CD8-positive, alpha-beta memory T cell (primary cell): ENCODE data around the gene RBM7. TPM values are rescaled to one million over a fixed set of nuclear protein-coding genes. Genes with fewer than 3 reads are reported as not detected.

Experiments
- CTCF ChIA-PET: fragments of 350-600 bp; sonication (Branson Sonifier 250); formaldehyde crosslinking; loops from one replicate; lab custom pipeline; 2021; ENCODE audit warnings: antibody characterized with exemption; lab: Charles Lee
- POLR2A ChIA-PET: fragments of 350-600 bp; sonication (Branson Sonifier 250); formaldehyde crosslinking; loops from one replicate; lab custom pipeline; 2021; ENCODE audit warnings: antibody characterized with exemption; lab: Charles Lee
- DNase-seq, 5 donors: peaks; one replicate each; pipeline versions ENCODE4 v3.0.0 to v3.0.0-alpha.2; 2020 to 2022; ENCODE audit warnings: mixed read lengths in 1 of 5
- H3K27ac ChIP-seq: one replicate; pipeline ENCODE4 v1.7.0; 2013; ENCODE audit warnings: low read depth, mild to moderate bottlenecking, low read length, moderate library complexity
- H3K27me3 ChIP-seq: 2 replicates; pipeline ENCODE4 v1.7.0; 2013; ENCODE audit warnings: low read length, mild to moderate bottlenecking; ENCODE audit not compliant: insufficient read depth, poor library complexity, severe bottlenecking
- H3K36me3 ChIP-seq: 2 replicates; pipeline ENCODE4 v1.7.0; 2013; ENCODE audit warnings: mild to moderate bottlenecking, low read length, moderate library complexity; ENCODE audit not compliant: insufficient read depth
- H3K4me1 ChIP-seq: 2 replicates; pipeline ENCODE4 v1.7.0; 2013; ENCODE audit warnings: mild to moderate bottlenecking, low read length, moderate library complexity; ENCODE audit not compliant: insufficient read depth
- H3K4me3 ChIP-seq: 2 replicates; pipeline ENCODE4 v1.7.0; 2013; ENCODE audit warnings: mild to moderate bottlenecking, low read length
- H3K9me3 ChIP-seq: 2 replicates; pipeline ENCODE4 v1.7.0; 2013; ENCODE audit warnings: mild to moderate bottlenecking, low read length
- H3K27ac Mint-ChIP-seq, 8 donors: one replicate each; pipeline ENCODE4 v1.8.0; 2020 to 2021; ENCODE audit warnings: mixed read lengths in 8 of 8, mild to moderate bottlenecking in 6 of 8, inconsistent platforms in 3 of 8, moderate library complexity in 3 of 8
- H3K27me3 Mint-ChIP-seq, 2 donors: one replicate each; pipeline ENCODE4 v1.8.0; 2020 to 2021; ENCODE audit warnings: mixed read lengths in 2 of 2, mild to moderate bottlenecking in 1 of 2, moderate library complexity in 1 of 2
- H3K36me3 Mint-ChIP-seq, 3 donors: one replicate each; pipeline ENCODE4 v1.8.0; 2020 to 2021; ENCODE audit warnings: mixed read lengths in 3 of 3, inconsistent platforms in 1 of 3, mild to moderate bottlenecking in 1 of 3
- H3K4me1 Mint-ChIP-seq, 3 donors: one replicate each; pipeline ENCODE4 v1.8.0; 2020 to 2021; ENCODE audit warnings: mixed read lengths in 3 of 3, inconsistent platforms in 1 of 3, mild to moderate bottlenecking in 1 of 3
- H3K4me3 Mint-ChIP-seq, 7 donors: one replicate each; pipeline ENCODE4 v1.8.0; 2020 to 2021; ENCODE audit warnings: mixed read lengths in 7 of 7, mild to moderate bottlenecking in 6 of 7, moderate library complexity in 4 of 7, inconsistent platforms in 2 of 7
- H3K9me3 Mint-ChIP-seq, 5 donors: one replicate each; pipeline ENCODE4 v1.8.0; 2020 to 2022; ENCODE audit warnings: mixed read lengths in 5 of 5, mild to moderate bottlenecking in 3 of 5, moderate library complexity in 2 of 5, inconsistent platforms in 1 of 5
- polyA plus RNA-seq: library from polyadenylated mRNA; unstranded; fragments of 300-500 nt; fragmentation: Illumina TruSeq; gene quantifications from one replicate; pipeline ENCODE4 v1.2.3, GENCODE V29; 2021
- total RNA-seq, 2 experiments: library from RNA; stranded (reverse); gene quantifications; one replicate each; pipeline ENCODE4 v1.2.3, GENCODE V29; 2021

Gene RBM7
- total and polyA plus RNA-seq, 3 experiments from 2014 or later, result 23.1 to 37.7 (median 35.7) TPM

- no peaks in the 10 kb centered on the region for H3K9me3 ChIP-seq
- H3K27ac ChIP-seq, result no peak overlapping the region
- H3K27ac Mint-ChIP-seq, result no peak overlapping the region
- no peaks in the 10 kb centered on the region for H3K4me1 ChIP-seq
- H3K27me3 Mint-ChIP-seq, result no peaks in the 10 kb centered on the region
- POLR2A ChIA-PET, result no interaction called here
- no peak for DNase-seq
- peaks cover 0 to 3% (median 0%) of the 10 kb centered on the region in 3 donors for H3K36me3 Mint-ChIP-seq
- H3K4me1 Mint-ChIP-seq, result no peaks in the 10 kb centered on the region
- H3K4me3 ChIP-seq, result no peak overlapping the region
- no peak overlapping the region for H3K4me3 Mint-ChIP-seq
- H3K36me3 ChIP-seq, result no peaks in the 10 kb centered on the region
- no peaks in the 10 kb centered on the region for H3K9me3 Mint-ChIP-seq
- no peaks in the 10 kb centered on the region for H3K27me3 ChIP-seq
- CTCF ChIA-PET, result no interaction called here
Measured at GRCh38 chr11:114432893-114433292, 32.4 kb downstream of the RBM7 start.

- Mint-ChIP-seq H3K9me3 (no peaks in the 10 kb centered on the region), H3K27ac (no peak overlapping the region), H3K4me1 (peaks cover 0 to 2% (median 0%) of the 10 kb centered on the region in 3 donors), H3K27me3 (no peaks in the 10 kb centered on the region), H3K36me3 (peaks cover 0 to 3% (median 0%) of the 10 kb centered on the region in 3 donors), H3K4me3 (no peak overlapping the region)
- Histone ChIP-seq H3K27me3 (no peaks in the 10 kb centered on the region), H3K36me3 (no peaks in the 10 kb centered on the region), H3K4me1 (no peaks in the 10 kb centered on the region), H3K9me3 (no peaks in the 10 kb centered on the region), H3K27ac (no peak overlapping the region), H3K4me3 (no peak overlapping the region)
- POLR2A ChIA-PET, result no interaction called here
- CTCF ChIA-PET, result no interaction called here
- no peak for DNase-seq
Measured at GRCh38 chr11:114433376-114433775, 32.9 kb downstream of the RBM7 start.

- DNase-seq, result no peak
- no peaks in the 10 kb centered on the region for H3K27me3 ChIP-seq
- Mint-ChIP-seq H3K36me3 (peaks cover 0 to 17% (median 8%) of the 10 kb centered on the region in 3 donors), H3K4me3 (peak overlapping the region in 3 of 7 donors; percentile 63 to 98 (median 98)), H3K27ac (peak overlapping the region in 2 of 8 donors; percentile 84 to 96), H3K27me3 (no peaks in the 10 kb centered on the region), H3K4me1 (peaks cover 29 to 41% (median 37%) of the 10 kb centered on the region in 3 donors), H3K9me3 (no peaks in the 10 kb centered on the region)
- H3K27ac ChIP-seq, result no peak overlapping the region
- ChIA-PET CTCF (no interaction called here), POLR2A (interaction anchor here (0.9 to 1.4 kb wide), 2 partner anchors 36 to 38 kb away, joined by 3 to 10 read pairs; partner anchors contain the start of genes C11orf71 and RBM7)
- peaks cover 15% of the 10 kb centered on the region for H3K4me1 ChIP-seq
- no peaks in the 10 kb centered on the region for H3K36me3 ChIP-seq
- no peak overlapping the region for H3K4me3 ChIP-seq
- no peaks in the 10 kb centered on the region for H3K9me3 ChIP-seq
Measured at GRCh38 chr11:114438303-114438702, 37.8 kb downstream of the RBM7 start.

GRCh38 chr11:114439229-114440120 lies 39.0 kb downstream of the RBM7 start, which contains the start of gene REXO2:
Gene REXO2 (plus strand): TSS chr11:114439467. CDS start chr11:114439529, 62 bp downstream.
- peak within 1 kb of the TSS; percentile 79 to 96 (median 94) for H3K27ac Mint-ChIP-seq
- no peaks in the 10 kb centered on the region for H3K27me3 Mint-ChIP-seq
- H3K9me3 Mint-ChIP-seq, result no peaks in the 10 kb centered on the region
- H3K4me1 Mint-ChIP-seq, result peaks cover 29 to 47% (median 42%) of the 10 kb centered on the region in 3 donors
- H3K27ac ChIP-seq, result peak within 1 kb of the TSS; percentile 73
- H3K9me3 ChIP-seq, result no peaks in the 10 kb centered on the region
- H3K27me3 ChIP-seq, result no peaks in the 10 kb centered on the region
- DNase-seq, result peak; percentile 90 to 95 (median 92)
- peaks cover 0 to 28% (median 8%) of the 10 kb centered on the region in 3 donors for H3K36me3 Mint-ChIP-seq
- H3K4me1 ChIP-seq, result peaks cover 15% of the 10 kb centered on the region
- H3K4me3 Mint-ChIP-seq, result peak within 1 kb of the TSS; percentile 94 to 100 (median 98)
- CTCF ChIA-PET, result interaction anchor here (1.1 kb wide), 1 partner anchor 36 kb away, joined by 3 read pairs; no protein-coding TSS in a partner anchor
- H3K36me3 ChIP-seq, result peaks cover under 1% of the 10 kb centered on the region
- H3K4me3 ChIP-seq, result peak within 1 kb of the TSS; percentile 94
- POLR2A ChIA-PET, result interaction anchor here (0.9 to 1.4 kb wide), 2 partner anchors 37 to 39 kb away, joined by 3 to 10 read pairs; partner anchors contain the start of genes C11orf71 and RBM7

GRCh38 chr11:114440121-114440860 lies 39.8 kb downstream of the RBM7 start:
- Mint-ChIP-seq H3K9me3 (no peaks in the 10 kb centered on the region), H3K4me3 (peak overlapping the region; percentile 94 to 100 (median 98)), H3K36me3 (peaks cover 0 to 36% (median 11%) of the 10 kb centered on the region in 3 donors), H3K27me3 (no peaks in the 10 kb centered on the region), H3K4me1 (peaks cover 29 to 51% (median 45%) of the 10 kb centered on the region in 3 donors), H3K27ac (peak overlapping the region in 7 of 8 donors; percentile 55 to 96 (median 93))
- POLR2A ChIA-PET, result no interaction called here
- CTCF ChIA-PET, result no interaction called here
- Histone ChIP-seq H3K4me1 (peaks cover 15% of the 10 kb centered on the region), H3K4me3 (peak overlapping the region; percentile 94), H3K9me3 (no peaks in the 10 kb centered on the region), H3K27me3 (no peaks in the 10 kb centered on the region), H3K27ac (peak overlapping the region; percentile 73), H3K36me3 (peaks cover 7% of the 10 kb centered on the region)
- DNase-seq, result no peak

- Histone ChIP-seq H3K4me1 (peaks cover 15% of the 10 kb centered on the region), H3K27ac (no peak overlapping the region), H3K9me3 (no peaks in the 10 kb centered on the region), H3K4me3 (no peak overlapping the region), H3K27me3 (no peaks in the 10 kb centered on the region), H3K36me3 (peaks cover 7% of the 10 kb centered on the region)
- Mint-ChIP-seq H3K4me1 (peaks cover 32 to 51% (median 46%) of the 10 kb centered on the region in 3 donors), H3K27ac (peak overlapping the region in 2 of 8 donors; percentile 7 to 44), H3K27me3 (no peaks in the 10 kb centered on the region), H3K36me3 (peaks cover 0 to 43% (median 14%) of the 10 kb centered on the region in 3 donors), H3K9me3 (no peaks in the 10 kb centered on the region), H3K4me3 (peak overlapping the region in 6 of 7 donors; percentile 28 to 96 (median 42))
- CTCF ChIA-PET, result no interaction called here
- no peak for DNase-seq
- POLR2A ChIA-PET, result no interaction called here
Measured at GRCh38 chr11:114440971-114441763, 40.7 kb downstream of the RBM7 start.

- CTCF ChIA-PET, result no interaction called here
- Histone ChIP-seq H3K4me1 (peaks cover 15% of the 10 kb centered on the region), H3K27me3 (no peaks in the 10 kb centered on the region), H3K36me3 (peaks cover 11% of the 10 kb centered on the region), H3K9me3 (no peaks in the 10 kb centered on the region), H3K27ac (no peak overlapping the region), H3K4me3 (no peak overlapping the region)
- H3K27ac Mint-ChIP-seq, result no peak overlapping the region
- no peaks in the 10 kb centered on the region for H3K27me3 Mint-ChIP-seq
- POLR2A ChIA-PET, result no interaction called here
- peaks cover 37 to 54% (median 52%) of the 10 kb centered on the region in 3 donors for H3K4me1 Mint-ChIP-seq
- no peaks in the 10 kb centered on the region for H3K9me3 Mint-ChIP-seq
- peaks cover 6 to 48% (median 20%) of the 10 kb centered on the region in 3 donors for H3K36me3 Mint-ChIP-seq
- DNase-seq, result no peak
- H3K4me3 Mint-ChIP-seq, result peak overlapping the region in 2 of 7 donors; percentile 15 to 40
Measured at GRCh38 chr11:114441921-114442320, 41.5 kb downstream of the RBM7 start.
